ENCODE results near the gene TSPAN18.

- no peak for TF ChIP-seq POLR2AphosphoS5 (IDR thresholded peaks at IDR 0.05)
- no peak for TF ChIP-seq CTCF (IDR thresholded peaks at IDR 0.05)
- no peak for TF ChIP-seq POLR2A (IDR thresholded peaks at IDR 0.05)
Measured at GRCh38 chr11:44718612-44719390, 8.0 kb upstream of the TSPAN18 start.

All from breast epithelium (tissue), 3 donors.